ENCODE data around the gene C2. TPM values are rescaled to one million over a fixed set of nuclear protein-coding genes. Genes with fewer than 3 reads are reported as not detected.

C2 gene
- total RNA-seq, 1 experiment from 2014 or later = 0.66 TPM

GRCh38 chr6:31967926-31968320 lies 40.4 kb downstream of the C2 start:
- no CpG with 5 or more reads among the region's 3 CpGs for WGBS (ENCODE audit: extremely low coverage, insufficient read length, low lambda C conversion rate)
- H3K27ac Mint-ChIP-seq = no peak overlapping the region
- Histone ChIP-seq H3K18ac (ENCODE audit: insufficient read length, low read depth, low read length) (no peak overlapping the region), H4K8ac (replicated peaks; ENCODE audit: insufficient read length, low read depth, low read length) (no peak overlapping the region), H3K9ac (ENCODE audit: extremely low read depth, insufficient read length, low read length) (no peak overlapping the region), H3K79me1 (ENCODE audit: insufficient read depth, low read depth, low read length, poor library complexity, severe bottlenecking) (no peaks in the 10 kb centered on the region), H3K4me2 (ENCODE audit: insufficient read depth, insufficient read length, low read length) (no peak overlapping the region), H3K27me3 (ENCODE audit: insufficient read depth, low read length) (no peaks in the 10 kb centered on the region), H3K14ac (ENCODE audit: insufficient read depth, low read length) (no peak overlapping the region), H4K20me1 (ENCODE audit: control insufficient read depth, insufficient read depth, insufficient read length) (no peaks in the 10 kb centered on the region), H2BK20ac (ENCODE audit: low read depth, low read length, poor library complexity, severe bottlenecking) (no peak overlapping the region), H3T11ph (ENCODE audit: low read length) (no peak overlapping the region), H4K91ac (ENCODE audit: insufficient read length, low read depth, low read length) (no peak overlapping the region), H3K79me2 (ENCODE audit: insufficient read depth, low read length) (no peaks in the 10 kb centered on the region; the same call in 1 of the 2 replicates), H2BK5ac (ENCODE audit: insufficient read length, low read length) (no peak overlapping the region), H4K5ac (ENCODE audit: insufficient read length, low read depth, low read length) (no peak overlapping the region), H3K23ac (ENCODE audit: insufficient read length, low read depth, low read length) (no peak overlapping the region), H2BK15ac (ENCODE audit: low read depth, low read length) (no peak overlapping the region), H2BK12ac (ENCODE audit: insufficient read length, low read depth, low read length) (no peak overlapping the region), H3K4ac (ENCODE audit: low read depth, low read length) (no peak overlapping the region), H3K4me1 (ENCODE audit: insufficient read depth, low read length) (peaks cover 1% of the 10 kb centered on the region; the same call in 1 of the 2 replicates), H2AFZ (ENCODE audit: low read length) (no peak overlapping the region), H3K23me2 (ENCODE audit: insufficient read length, low read depth, low read length, poor library complexity, severe bottlenecking) (peaks cover 4% of the 10 kb centered on the region), H3K56ac (ENCODE audit: insufficient read length, low read depth, low read length) (no peak overlapping the region), H3K27ac (ENCODE audit: insufficient read length, low read depth, low read length) (no peak overlapping the region), H2AK5ac (ENCODE audit: insufficient read length, low read length) (no peak overlapping the region), H3K9me3 (ENCODE audit: control insufficient read depth, low read depth, low read length) (no peaks in the 10 kb centered on the region), H2BK120ac (ENCODE audit: low read depth, low read length, poor library complexity, severe bottlenecking) (no peak overlapping the region)
- no peaks in the 10 kb centered on the region for H3K9me3 Mint-ChIP-seq
- TF ChIP-seq, protein P1, sequence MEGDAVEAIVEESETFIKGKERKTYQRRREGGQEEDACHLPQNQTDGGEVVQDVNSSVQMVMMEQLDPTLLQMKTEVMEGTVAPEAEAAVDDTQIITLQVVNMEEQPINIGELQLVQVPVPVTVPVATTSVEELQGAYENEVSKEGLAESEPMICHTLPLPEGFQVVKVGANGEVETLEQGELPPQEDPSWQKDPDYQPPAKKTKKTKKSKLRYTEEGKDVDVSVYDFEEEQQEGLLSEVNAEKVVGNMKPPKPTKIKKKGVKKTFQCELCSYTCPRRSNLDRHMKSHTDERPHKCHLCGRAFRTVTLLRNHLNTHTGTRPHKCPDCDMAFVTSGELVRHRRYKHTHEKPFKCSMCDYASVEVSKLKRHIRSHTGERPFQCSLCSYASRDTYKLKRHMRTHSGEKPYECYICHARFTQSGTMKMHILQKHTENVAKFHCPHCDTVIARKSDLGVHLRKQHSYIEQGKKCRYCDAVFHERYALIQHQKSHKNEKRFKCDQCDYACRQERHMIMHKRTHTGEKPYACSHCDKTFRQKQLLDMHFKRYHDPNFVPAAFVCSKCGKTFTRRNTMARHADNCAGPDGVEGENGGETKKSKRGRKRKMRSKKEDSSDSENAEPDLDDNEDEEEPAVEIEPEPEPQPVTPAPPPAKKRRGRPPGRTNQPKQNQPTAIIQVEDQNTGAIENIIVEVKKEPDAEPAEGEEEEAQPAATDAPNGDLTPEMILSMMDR (conservative IDR thresholded peaks at IDR 0.05) = no peak
- H3K27me3 Mint-ChIP-seq (ENCODE audit: low read depth) = no peaks in the 10 kb centered on the region; the same call in 1 of the 2 replicates
- H3K4me3 Mint-ChIP-seq = no peak overlapping the region
- peaks cover 34 to 76% (median 69%) of the 10 kb centered on the region in 3 experiments; a peak in 6 of 7 replicates for H3K36me3 Mint-ChIP-seq (ENCODE audit: insufficient read depth in 1 of 3, low read depth in 3 of 3)
- no peak for DNase-seq
- H3K4me1 Mint-ChIP-seq = peaks cover 3 to 8% of the 10 kb centered on the region in 2 experiments

All from H9 (cell line).